ENCODE data around the gene HOXB5. TPM values are rescaled to one million over a fixed set of nuclear protein-coding genes. Genes with fewer than 3 reads are reported as not detected.

Gene HOXB5
- total RNA-seq, 2 experiments from 2014 or later: not detected

DNA sequence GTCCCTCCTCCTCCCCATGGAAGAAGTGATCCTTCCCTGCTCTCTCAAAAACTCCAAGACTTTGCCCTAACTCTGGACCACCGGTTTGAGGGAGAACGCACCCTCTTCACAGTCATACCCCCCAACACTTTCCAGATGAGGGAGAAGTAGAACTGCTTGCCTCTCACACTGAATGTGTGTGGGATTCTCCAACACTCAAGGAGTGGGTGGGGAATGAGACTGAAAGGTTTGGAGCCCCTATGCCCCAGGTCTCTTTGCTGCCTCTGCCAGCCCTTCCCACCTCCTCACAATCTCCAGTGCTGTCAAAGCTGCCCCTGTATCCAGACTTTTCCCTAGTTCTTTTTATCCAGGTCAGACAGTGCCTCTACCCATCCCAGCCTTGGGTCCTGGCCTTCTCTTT lies 26.9 kb downstream of the HOXB5 start:
- CTCF ChIA-PET: interaction anchor here (0.7 to 2.1 kb wide), 3 partner anchors 21 to 555 kb away, joined by 3 to 8 read pairs (median 3); no protein-coding TSS in a partner anchor
- no peaks in the 10 kb centered on the region for H3K36me3 Mint-ChIP-seq (ENCODE audit: low read depth)

DNA sequence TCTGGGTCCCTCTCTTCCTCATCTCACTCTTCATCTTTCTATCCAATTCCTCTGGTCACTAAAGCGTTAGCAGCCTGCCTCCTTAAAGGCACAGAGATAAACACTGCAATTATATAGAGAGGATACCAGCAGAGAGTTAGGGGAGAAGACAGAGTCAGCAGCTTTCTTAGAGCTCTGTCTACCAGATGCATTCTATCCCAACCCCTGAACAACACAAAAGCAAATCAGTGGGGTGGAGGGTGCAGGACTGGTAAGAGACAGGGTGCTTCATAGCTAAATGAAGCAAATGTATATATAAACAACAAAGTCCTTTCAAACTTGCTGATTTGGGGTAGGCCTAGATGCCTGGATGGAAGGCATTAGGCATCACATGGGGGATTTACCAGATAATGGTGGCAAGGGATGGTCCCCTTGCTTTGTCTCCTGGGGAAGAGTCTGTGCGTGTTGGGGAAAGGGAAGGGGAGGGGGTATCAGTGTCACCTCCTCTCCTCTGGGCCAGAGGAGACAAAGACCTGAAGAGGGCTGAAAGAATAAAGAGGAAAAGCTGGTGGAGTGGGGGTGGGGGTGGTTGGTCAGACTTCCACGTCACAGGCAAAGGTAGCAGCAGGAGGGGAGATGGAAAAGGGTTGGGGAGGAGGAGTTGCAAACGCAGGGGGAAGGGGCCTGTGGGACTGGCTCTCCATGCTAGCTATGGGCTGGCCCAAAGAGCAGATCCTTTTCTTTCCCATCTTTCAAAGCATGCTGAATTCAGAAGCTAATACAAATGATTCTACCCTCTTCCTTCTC lies 27.5 kb downstream of the HOXB5 start:
- Mint-ChIP-seq H3K9me3 (no peaks in the 10 kb centered on the region), H3K36me3 (ENCODE audit: low read depth) (no peaks in the 10 kb centered on the region), H3K27me3 (peaks cover 39% of the 10 kb centered on the region), H3K4me1 (peaks cover 6% of the 10 kb centered on the region), H3K27ac (no peak overlapping the region), H3K4me3 (no peak overlapping the region)
- CTCF ChIA-PET: interaction anchor here (0.7 kb wide), 1 partner anchor 555 kb away, joined by 3 read pairs; no protein-coding TSS in a partner anchor
- DNase-seq: no peak
- POLR2A ChIA-PET: no interaction called here

More for the DNA sequence above, 26.9 kb downstream of the HOXB5 start:
- Mint-ChIP-seq H3K27me3 (peaks cover 45% of the 10 kb centered on the region), H3K4me1 (peaks cover 5% of the 10 kb centered on the region), H3K9me3 (no peaks in the 10 kb centered on the region), H3K4me3 (no peak overlapping the region), H3K27ac (no peak overlapping the region)
- DNase-seq: no peak
- POLR2A ChIA-PET: no interaction called here

DNA sequence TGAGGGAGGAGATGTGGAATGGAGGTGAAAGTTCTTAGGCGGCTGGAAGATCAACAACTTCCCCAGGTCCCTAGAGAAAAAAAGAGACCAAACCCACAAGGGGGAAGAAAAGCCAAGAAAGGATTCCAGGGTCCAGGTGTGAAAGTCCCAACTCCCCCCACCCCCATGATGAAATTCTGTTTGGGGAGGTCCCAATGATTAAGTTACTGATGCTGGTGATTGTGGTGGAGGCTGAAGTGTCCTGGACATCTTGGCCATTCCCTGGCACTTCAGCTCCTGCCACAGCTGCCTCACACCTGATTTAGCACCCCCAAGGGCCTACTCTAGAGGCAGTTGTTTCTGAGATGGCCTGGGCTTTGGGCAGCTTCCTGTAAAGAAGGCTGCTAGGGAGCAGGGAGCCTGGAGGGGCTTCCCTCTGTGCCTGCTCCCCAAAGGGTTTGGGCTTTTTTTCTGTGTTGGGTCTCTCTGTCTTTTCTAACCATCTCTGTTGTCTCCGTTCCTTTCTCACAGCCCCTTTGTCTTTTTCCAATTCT lies 28.5 kb downstream of the HOXB5 start:
- H3K4me1 Mint-ChIP-seq: peaks cover 6% of the 10 kb centered on the region
- no peaks in the 10 kb centered on the region for H3K9me3 Mint-ChIP-seq
- no peaks in the 10 kb centered on the region for H3K36me3 Mint-ChIP-seq (ENCODE audit: low read depth)
- DNase-seq: no peak
- peaks cover 36% of the 10 kb centered on the region for H3K27me3 Mint-ChIP-seq
- no peak overlapping the region for H3K4me3 Mint-ChIP-seq
- ChIA-PET POLR2A (no interaction called here), CTCF (no interaction called here)
- H3K27ac Mint-ChIP-seq: no peak overlapping the region

DNA sequence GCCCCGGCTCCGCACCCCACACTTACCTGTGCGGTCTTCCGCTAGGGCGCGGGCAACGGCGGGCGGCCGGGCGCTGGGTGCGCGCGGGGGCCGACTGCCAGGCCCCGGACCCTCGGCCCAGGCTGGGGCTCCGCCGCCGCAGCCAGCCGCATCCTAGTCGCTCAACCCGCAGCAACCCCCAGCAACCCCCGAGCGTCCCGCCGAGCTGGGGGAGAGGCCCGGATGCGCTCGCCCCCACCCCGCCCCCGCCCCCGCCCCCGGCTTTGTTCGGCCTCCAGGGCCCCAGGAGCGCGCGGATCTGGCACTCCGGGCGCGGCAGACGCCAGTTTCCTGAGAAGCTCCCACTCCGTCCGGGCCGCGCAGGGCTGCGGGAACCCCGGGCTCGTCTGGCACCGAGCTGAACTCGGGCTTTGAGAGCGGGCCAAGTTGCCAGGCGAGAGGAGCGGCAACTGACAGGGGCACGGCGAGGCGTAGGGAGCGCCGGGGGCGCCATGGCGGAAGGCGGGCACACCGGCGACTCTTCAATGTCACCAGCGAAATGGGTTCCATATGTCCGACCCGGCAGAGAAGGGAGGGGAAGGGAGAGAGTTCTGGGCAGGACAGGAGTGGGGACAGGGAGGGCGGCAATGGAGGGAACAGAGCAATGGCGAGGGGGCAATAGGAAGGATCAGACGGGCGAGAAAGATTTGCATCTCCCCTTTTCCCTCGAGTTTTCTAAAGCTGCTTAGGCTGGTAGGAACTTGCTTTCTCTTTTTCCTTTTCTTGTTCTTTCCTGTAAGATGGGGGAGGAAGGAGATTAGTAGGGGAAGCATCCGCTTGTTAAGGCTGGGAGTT lies 29.2 kb downstream of the HOXB5 start:
- H3K36me3 Mint-ChIP-seq (ENCODE audit: low read depth): no peaks in the 10 kb centered on the region
- H3K9me3 Mint-ChIP-seq: no peaks in the 10 kb centered on the region
- peaks cover 31% of the 10 kb centered on the region for H3K27me3 Mint-ChIP-seq
- ChIA-PET POLR2A (no interaction called here), CTCF (no interaction called here)
- no peak for DNase-seq
- peaks cover 6% of the 10 kb centered on the region for H3K4me1 Mint-ChIP-seq
- H3K4me3 Mint-ChIP-seq: no peak overlapping the region
- no peak overlapping the region for H3K27ac Mint-ChIP-seq

DNA sequence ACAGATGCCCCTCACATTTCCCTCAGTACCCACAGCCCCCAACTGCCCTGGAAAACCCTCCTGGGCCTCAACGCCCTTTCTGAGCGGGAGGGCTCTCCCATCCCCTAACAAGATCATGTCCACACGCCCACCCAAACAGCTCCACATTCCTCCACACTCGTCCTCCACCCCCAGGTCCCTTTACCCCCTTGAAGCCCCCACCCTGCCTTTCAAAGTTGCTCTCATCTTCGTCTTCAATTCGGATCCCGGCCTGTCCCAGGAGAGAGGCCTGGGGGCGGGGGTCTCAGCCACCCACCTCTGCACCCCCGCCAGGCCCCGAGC lies 29.8 kb downstream of the HOXB5 start:
- Mint-ChIP-seq H3K27ac (no peak overlapping the region), H3K4me3 (no peak overlapping the region), H3K27me3 (peaks cover 26% of the 10 kb centered on the region), H3K4me1 (peaks cover 6% of the 10 kb centered on the region), H3K36me3 (ENCODE audit: low read depth) (no peaks in the 10 kb centered on the region), H3K9me3 (no peaks in the 10 kb centered on the region)
- ChIA-PET CTCF (interaction anchor here (0.6 kb wide), 1 partner anchor 39 kb away, joined by 3 read pairs; no protein-coding TSS in a partner anchor), POLR2A (no interaction called here)
- DNase-seq: no peak

DNA sequence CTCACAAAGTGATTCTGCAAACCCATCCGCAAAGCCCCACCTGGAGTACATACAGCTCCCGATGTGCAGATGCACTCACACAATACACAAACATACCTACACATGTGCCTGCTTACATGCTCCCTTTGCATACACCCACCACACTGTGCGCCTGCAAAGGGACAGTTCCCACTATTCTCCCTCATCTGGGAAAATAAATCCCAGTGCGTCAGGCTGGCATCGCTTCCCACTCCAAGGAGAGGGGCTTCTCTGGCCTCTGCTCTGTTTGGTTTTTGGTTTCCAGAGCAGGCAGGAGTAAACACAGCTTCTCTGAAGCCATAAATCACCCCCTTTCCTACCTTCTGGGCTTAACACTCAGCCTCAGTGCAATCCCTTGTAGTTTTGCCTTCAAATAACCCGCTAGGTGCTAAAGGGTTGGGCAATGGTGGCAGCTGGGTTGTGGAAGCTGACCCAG lies 30.2 kb downstream of the HOXB5 start:
- Mint-ChIP-seq H3K9me3 (no peaks in the 10 kb centered on the region), H3K36me3 (ENCODE audit: low read depth) (no peaks in the 10 kb centered on the region), H3K27me3 (peaks cover 26% of the 10 kb centered on the region), H3K4me3 (no peak overlapping the region), H3K4me1 (peaks cover 5% of the 10 kb centered on the region), H3K27ac (no peak overlapping the region)
- CTCF ChIA-PET: interaction anchor here (0.6 kb wide), 1 partner anchor 38 kb away, joined by 3 read pairs; no protein-coding TSS in a partner anchor
- no peak for DNase-seq
- POLR2A ChIA-PET: no interaction called here

DNA sequence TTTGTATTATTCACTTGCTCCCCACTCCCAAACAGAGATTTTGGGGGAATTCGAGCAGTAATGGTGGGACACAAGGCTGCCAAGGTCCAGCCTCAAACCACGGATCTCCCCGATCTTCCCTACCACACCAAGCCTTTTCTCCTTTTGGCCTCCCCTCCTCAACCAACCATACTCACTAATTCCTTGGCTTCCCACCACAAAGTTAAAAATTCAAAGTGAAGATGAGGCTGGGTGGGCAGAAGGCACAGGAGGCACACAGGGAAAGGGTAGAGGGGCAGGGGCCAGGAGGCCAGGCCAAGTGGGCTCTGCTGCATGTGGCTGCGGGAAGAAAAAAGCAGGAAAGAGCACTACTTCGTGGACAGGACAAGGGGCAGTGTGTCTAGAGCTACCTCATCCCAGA lies 30.6 kb downstream of the HOXB5 start:
- Mint-ChIP-seq H3K4me1 (peaks cover 2% of the 10 kb centered on the region), H3K4me3 (no peak overlapping the region), H3K27me3 (peaks cover 27% of the 10 kb centered on the region), H3K36me3 (ENCODE audit: low read depth) (no peaks in the 10 kb centered on the region), H3K9me3 (no peaks in the 10 kb centered on the region), H3K27ac (no peak overlapping the region)
- DNase-seq: no peak
- ChIA-PET CTCF (interaction anchor here (1.7 kb wide), 1 partner anchor 7 kb away, joined by 4 read pairs; no protein-coding TSS in a partner anchor), POLR2A (no interaction called here)

DNA sequence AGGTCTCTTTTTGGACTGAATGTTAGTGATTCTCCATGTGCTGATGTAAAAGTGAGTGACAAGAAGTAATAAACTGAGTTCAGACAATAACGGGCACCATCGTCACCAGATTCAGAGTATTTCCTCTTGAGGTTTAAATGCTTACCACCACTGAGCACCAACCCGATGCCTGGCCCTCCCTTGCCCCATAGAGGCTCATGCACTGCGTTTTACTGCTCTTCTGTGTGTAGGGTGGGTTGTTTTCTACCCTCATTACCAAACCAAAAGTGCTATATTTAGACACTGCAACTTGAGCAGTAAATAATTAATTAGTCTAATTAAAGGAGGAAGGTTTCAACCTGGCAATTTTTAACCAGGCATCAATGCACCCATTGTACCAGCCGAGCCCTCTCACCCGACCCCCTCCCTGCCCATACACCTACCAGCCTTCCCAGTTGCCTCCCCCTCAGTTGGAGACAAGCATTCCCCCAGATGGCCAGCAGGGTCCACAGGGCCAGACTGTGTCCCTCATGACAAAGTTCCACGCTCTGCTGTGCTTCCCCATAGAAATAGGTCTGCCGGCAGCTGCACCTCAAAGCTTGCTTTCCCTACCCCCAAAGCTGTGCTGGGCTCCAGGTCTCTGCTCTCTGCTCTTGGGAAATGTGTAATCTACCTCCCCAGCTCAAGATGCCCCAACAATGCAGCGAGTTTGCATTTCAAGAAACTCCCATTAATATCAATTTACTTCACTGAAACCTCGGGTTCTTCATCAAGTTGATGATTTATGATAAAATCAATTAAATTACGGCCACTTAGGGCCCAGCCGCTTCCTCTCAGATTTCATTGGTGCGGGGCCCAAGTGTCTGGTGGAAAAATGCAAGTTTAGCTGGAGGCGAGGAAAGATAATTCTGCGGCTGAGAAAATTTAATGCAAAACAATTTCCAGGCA lies 31.4 kb downstream of the HOXB5 start:
- Mint-ChIP-seq H3K27ac (no peak overlapping the region), H3K27me3 (peaks cover 33% of the 10 kb centered on the region), H3K4me1 (peaks cover 2% of the 10 kb centered on the region), H3K9me3 (no peaks in the 10 kb centered on the region), H3K36me3 (ENCODE audit: low read depth) (no peaks in the 10 kb centered on the region), H3K4me3 (no peak overlapping the region)
- DNase-seq: no peak
- ChIA-PET POLR2A (no interaction called here), CTCF (interaction anchor here (1.7 kb wide), 1 partner anchor 8 kb away, joined by 4 read pairs; no protein-coding TSS in a partner anchor)

DNA sequence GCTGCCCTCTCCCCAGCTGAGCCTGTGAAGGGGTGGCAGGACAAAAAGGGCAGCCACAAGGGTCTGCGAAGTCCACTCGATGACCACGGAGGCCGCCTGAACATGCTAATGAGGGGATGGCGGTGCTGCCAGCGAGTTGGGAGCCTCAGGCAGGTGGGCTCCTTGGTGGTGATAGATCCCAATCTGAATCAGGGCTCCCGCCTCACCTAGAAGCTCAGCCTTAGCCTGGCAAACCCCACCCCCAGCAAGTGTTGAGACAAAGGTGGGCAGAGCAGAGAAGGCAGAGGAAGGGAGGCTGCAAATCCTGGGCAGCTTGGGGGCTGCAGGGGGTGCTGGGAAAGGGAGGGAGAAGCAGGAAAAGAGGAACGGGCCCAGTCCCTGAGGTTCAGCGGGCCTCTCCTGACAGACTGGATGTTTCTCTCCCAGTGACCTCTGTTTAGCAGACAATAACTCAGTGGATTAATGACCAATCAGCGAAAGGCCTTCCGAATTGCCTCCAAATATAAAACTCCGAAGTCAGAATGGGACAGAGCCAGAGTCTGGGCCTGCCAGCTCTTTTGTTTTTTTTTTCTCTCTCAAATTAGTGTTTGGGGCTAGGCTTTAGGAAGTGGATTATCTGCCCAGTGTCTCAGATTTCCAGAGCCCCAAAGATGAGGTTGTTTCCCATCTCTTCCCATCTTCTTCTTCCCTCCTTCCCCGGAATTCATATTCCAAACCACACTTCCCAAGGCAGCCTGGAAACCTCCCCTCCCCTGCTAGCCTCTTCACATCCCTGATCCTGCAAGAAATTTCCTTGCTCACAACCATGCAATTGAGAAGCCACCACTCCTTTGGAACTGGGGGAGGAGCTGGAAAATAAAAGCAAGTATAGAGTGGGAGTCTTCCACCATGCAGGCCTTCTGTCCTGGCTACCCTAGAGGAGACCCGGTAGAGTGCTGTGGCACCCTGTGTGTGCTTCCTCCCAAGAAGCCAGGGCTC lies 33.5 kb downstream of the HOXB5 start:
- H3K9me3 Mint-ChIP-seq: no peaks in the 10 kb centered on the region
- no peak overlapping the region for H3K27ac Mint-ChIP-seq
- no peak for DNase-seq
- peaks cover 4% of the 10 kb centered on the region for H3K4me1 Mint-ChIP-seq
- H3K4me3 Mint-ChIP-seq: no peak overlapping the region
- CTCF ChIA-PET: interaction anchor here (1.3 kb wide), 1 partner anchor 45 kb away, joined by 5 read pairs; no protein-coding TSS in a partner anchor
- peaks cover 51% of the 10 kb centered on the region for H3K27me3 Mint-ChIP-seq
- POLR2A ChIA-PET: no interaction called here
- H3K36me3 Mint-ChIP-seq (ENCODE audit: low read depth): no peaks in the 10 kb centered on the region

DNA sequence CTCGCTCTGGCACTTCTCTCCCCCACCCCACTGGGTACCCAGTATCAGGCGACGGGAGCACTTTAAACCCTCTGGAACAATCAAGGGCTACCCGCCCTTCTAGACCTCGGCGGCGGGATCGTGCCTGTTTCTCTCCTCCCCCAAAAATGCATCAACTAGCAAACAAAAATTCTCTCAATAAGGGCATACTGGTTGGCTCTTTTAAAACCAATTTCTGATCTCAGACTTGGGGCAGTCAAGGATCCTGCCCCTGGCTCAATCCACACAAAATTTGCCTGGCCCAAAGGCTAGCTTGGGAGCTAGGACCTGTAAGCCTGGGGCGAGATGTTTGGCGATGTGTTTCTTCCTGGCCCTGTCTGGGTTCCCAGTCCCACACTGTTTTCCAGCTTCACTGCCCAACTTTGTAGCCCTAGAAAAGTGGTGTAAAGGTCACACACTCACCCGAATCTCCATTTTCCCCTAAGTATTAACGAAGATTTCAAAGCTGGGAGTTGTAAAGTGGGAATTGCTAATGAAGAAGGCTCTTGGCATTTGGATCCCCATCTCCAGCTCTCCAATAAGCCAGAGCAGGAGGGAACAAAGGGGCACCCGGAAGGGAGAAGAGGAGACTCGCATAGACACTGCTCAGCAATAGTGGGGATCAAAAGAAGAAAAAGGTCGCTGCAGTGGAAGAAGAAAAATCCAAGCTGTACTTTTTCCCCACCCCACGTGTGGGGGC lies 34.3 kb downstream of the HOXB5 start:
- Mint-ChIP-seq H3K27ac (no peak overlapping the region), H3K4me1 (peaks cover 6% of the 10 kb centered on the region), H3K27me3 (peaks cover 54% of the 10 kb centered on the region), H3K36me3 (ENCODE audit: low read depth) (no peaks in the 10 kb centered on the region), H3K9me3 (no peaks in the 10 kb centered on the region), H3K4me3 (no peak overlapping the region)
- DNase-seq: no peak
- ChIA-PET CTCF (interaction anchor here (1.3 kb wide), 1 partner anchor 44 kb away, joined by 5 read pairs; no protein-coding TSS in a partner anchor), POLR2A (no interaction called here)

DNA sequence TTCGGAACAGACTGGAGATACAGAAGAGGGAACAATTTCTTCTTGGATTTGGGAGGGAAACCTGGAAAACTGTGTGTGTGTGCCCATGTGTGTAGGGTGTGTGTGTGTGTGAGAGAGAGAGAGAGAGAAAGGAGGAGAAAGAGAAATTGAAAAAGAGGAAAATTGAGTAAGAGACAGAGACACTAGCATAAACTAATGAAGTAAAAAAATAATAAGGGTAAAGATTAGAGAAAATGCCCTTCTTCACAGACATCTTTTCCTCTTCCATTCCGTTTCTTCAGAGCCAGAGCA lies 34.8 kb downstream of the HOXB5 start:
- ChIA-PET CTCF (no interaction called here), POLR2A (no interaction called here)
- no peak for DNase-seq
- Mint-ChIP-seq H3K27ac (no peak overlapping the region), H3K27me3 (peaks cover 57% of the 10 kb centered on the region), H3K36me3 (ENCODE audit: low read depth) (no peaks in the 10 kb centered on the region), H3K4me1 (peaks cover 6% of the 10 kb centered on the region), H3K4me3 (no peak overlapping the region), H3K9me3 (no peaks in the 10 kb centered on the region)

Measured in activated CD4-positive, alpha-beta T cell treated with anti-CD3 and anti-CD28 coated beads, Interleukin-2, amount 10 ng/mL, durations not matched to agents 7 days and 5 days (primary cell).